Nephron progenitor cell (in vitro differentiated cells): ENCODE data around the gene PDZD2.

ENCODE experiments used
- DNase-seq: peaks from one replicate; pipeline ENCODE4 v3.0.0; 2021
- H3K27ac Mint-ChIP-seq: 2 replicates; pipeline ENCODE4 v1.8.0; 2021; ENCODE audit warnings: mild to moderate bottlenecking, moderate library complexity, mixed read lengths
- H3K27me3 Mint-ChIP-seq: 2 replicates; pipeline ENCODE4 v1.8.0; 2021; ENCODE audit warnings: mild to moderate bottlenecking, low read depth, mixed read lengths; ENCODE audit not compliant: poor library complexity
- H3K36me3 Mint-ChIP-seq: 2 replicates; pipeline ENCODE4 v1.8.0; 2021; ENCODE audit warnings: low read depth, mixed read lengths
- H3K4me1 Mint-ChIP-seq: 2 replicates; pipeline ENCODE4 v1.8.0; 2021; ENCODE audit warnings: mixed read lengths
- H3K4me3 Mint-ChIP-seq: 2 replicates; pipeline ENCODE4 v1.8.0; 2021; ENCODE audit warnings: mild to moderate bottlenecking, moderate library complexity, mixed read lengths
- H3K9me3 Mint-ChIP-seq: 2 replicates; pipeline ENCODE4 v1.8.0; 2021; ENCODE audit warnings: mild to moderate bottlenecking, moderate library complexity, mixed read lengths
- TF ChIP-seq, protein P1 (sequence below): fragments of 200-600 bp; sonication (generic); IDR thresholded peaks from 2 replicates; pipeline ENCODE4 v1.5.0; 2021; ENCODE audit warnings: antibody characterized with exemption

Gene PDZD2

DNA sequence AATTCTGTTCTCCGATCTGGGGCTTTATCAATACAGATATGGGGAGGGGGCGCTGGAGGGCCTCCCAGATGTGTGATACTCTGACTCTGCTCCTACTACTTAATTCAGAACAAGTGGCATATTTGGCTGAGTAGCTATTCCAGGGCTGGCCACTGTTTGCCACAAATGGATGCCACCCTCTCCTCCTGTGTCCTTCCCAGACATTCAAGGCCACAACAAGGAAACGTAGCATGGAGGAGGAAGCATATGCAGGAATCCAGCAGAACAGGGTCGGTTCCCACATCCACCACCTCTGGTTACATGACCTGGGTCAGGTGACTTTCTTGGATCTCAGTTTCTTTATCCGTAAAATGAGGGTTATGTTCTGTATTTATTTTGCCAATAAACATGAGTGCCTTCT is 404.2 kb downstream of the PDZD2 start:
- DNase-seq = no peak
- Mint-ChIP-seq H3K9me3 (peaks cover 45% of the 10 kb centered on the region), H3K4me1 (peaks cover 10% of the 10 kb centered on the region), H3K27me3 (peaks cover 7% of the 10 kb centered on the region), H3K4me3 (no peak overlapping the region), H3K36me3 (peaks cover 28% of the 10 kb centered on the region), H3K27ac (no peak overlapping the region)
- TF ChIP-seq, protein P1, sequence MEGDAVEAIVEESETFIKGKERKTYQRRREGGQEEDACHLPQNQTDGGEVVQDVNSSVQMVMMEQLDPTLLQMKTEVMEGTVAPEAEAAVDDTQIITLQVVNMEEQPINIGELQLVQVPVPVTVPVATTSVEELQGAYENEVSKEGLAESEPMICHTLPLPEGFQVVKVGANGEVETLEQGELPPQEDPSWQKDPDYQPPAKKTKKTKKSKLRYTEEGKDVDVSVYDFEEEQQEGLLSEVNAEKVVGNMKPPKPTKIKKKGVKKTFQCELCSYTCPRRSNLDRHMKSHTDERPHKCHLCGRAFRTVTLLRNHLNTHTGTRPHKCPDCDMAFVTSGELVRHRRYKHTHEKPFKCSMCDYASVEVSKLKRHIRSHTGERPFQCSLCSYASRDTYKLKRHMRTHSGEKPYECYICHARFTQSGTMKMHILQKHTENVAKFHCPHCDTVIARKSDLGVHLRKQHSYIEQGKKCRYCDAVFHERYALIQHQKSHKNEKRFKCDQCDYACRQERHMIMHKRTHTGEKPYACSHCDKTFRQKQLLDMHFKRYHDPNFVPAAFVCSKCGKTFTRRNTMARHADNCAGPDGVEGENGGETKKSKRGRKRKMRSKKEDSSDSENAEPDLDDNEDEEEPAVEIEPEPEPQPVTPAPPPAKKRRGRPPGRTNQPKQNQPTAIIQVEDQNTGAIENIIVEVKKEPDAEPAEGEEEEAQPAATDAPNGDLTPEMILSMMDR = no peak

DNA sequence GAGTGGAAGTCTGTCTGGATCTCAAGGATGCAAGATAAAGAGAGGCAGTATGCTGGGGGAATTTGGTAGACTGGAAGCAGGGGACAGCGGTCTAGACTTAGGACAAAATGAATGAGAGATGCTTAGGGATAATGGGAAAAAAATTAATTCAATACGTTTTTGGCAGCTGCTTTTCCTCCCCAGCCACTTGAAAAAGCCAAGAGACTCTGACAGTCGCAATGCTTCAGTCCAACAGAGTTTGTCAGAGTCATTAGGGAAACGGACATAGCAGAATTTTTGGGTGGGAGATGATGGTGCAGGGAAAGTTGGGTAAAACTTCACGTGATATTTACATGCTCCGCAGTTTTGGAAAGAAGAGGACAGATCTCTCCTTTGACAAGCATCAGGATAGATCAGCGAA is 405.5 kb downstream of the PDZD2 start:
- peaks cover 7% of the 10 kb centered on the region for H3K27me3 Mint-ChIP-seq
- no peak overlapping the region for H3K4me3 Mint-ChIP-seq
- TF ChIP-seq, protein P1 = no peak
- no peak for DNase-seq
- H3K27ac Mint-ChIP-seq = no peak overlapping the region
- H3K36me3 Mint-ChIP-seq = peaks cover 18% of the 10 kb centered on the region
- H3K4me1 Mint-ChIP-seq = peaks cover 10% of the 10 kb centered on the region
- H3K9me3 Mint-ChIP-seq = peaks cover 33% of the 10 kb centered on the region

DNA sequence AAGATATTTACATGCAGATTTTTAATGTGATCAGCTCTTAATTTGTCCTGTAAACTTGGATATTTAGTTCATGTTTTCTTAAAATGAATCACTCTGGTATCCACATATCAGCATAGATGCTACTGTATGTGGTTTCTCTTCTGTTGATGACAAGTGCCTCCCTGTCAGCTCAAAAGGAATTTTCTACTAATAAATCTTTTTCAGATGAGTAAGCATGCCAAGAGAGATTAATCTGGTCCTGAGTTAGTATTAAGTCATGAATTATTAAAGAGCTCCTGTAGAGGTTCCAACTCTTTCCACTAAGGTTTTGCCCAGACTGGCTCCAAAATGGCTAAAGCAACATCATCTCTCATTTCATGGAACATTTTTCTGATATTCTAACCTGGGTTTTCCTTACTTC is 406.0 kb downstream of the PDZD2 start:
- Mint-ChIP-seq H3K4me3 (no peak overlapping the region), H3K9me3 (peaks cover 28% of the 10 kb centered on the region), H3K27me3 (peaks cover 7% of the 10 kb centered on the region), H3K4me1 (peaks cover 10% of the 10 kb centered on the region), H3K27ac (no peak overlapping the region), H3K36me3 (peaks cover 16% of the 10 kb centered on the region)
- no peak for DNase-seq
- TF ChIP-seq, protein P1 = no peak

DNA sequence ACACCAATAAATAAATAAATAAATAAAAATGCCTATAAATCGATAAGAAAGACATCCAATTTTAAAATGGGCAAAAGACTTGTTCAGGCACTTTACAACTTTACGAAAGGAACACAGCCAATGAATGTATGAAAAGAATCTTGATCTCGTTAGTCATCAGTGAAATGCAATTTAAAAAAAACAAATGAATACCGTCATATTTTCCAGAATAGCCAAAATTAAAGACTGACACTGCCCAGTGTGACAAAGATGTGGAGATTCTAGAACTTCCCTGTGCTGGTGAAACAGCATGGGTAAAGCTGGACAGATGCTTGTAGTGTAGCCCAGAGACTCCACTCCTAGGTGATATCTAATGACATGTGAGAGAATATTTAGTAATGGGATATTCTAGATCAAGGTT is 408.1 kb downstream of the PDZD2 start:
- peaks cover 10% of the 10 kb centered on the region for H3K4me1 Mint-ChIP-seq

DNA sequence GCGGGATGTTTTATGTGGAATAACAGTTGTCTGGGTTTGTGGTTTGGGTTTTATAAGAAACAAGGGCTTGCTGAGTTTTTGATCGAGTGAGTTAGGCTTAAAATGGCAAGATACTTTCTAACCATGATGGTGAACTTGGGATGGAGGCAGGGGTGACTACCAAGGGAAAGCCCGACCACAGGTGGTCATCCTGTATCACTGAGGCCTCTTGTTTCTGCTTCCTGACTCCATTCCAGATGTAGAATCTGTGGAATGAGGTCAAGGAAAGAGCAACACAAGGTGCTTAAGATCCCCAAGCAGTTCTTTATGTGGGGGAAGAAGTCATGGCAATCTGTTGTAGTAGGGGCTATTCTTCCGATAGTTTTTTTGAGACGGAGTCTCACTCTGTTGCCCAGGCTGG is 412.9 kb downstream of the PDZD2 start:
- H3K4me3 Mint-ChIP-seq = no peak overlapping the region

More for the DNA sequence above, 408.1 kb downstream of the PDZD2 start:
- no peak overlapping the region for H3K27ac Mint-ChIP-seq
- TF ChIP-seq, protein P1 = no peak
- peaks cover 13% of the 10 kb centered on the region for H3K9me3 Mint-ChIP-seq
- peaks cover 7% of the 10 kb centered on the region for H3K27me3 Mint-ChIP-seq
- H3K36me3 Mint-ChIP-seq = peaks cover 9% of the 10 kb centered on the region
- no peak for DNase-seq
- H3K4me3 Mint-ChIP-seq = no peak overlapping the region

More for the DNA sequence above, 412.9 kb downstream of the PDZD2 start:
- Mint-ChIP-seq H3K27ac (no peak overlapping the region), H3K27me3 (no peaks in the 10 kb centered on the region), H3K9me3 (no peaks in the 10 kb centered on the region), H3K4me1 (peaks cover 6% of the 10 kb centered on the region), H3K36me3 (peaks cover 8% of the 10 kb centered on the region)
- TF ChIP-seq, protein P1 = no peak
- no peak for DNase-seq
